ENCODE data around the gene SCMH1.

- TF ChIP-seq TAF1 (IDR thresholded peaks at IDR 0.05; ENCODE audit: low read depth) (no peak), POLR2AphosphoS5 (IDR thresholded peaks at IDR 0.05) (peak; percentile 10), SMC3 (conservative IDR thresholded peaks at IDR 0.05; ENCODE audit: poor library complexity) (no peak), EZH2 (IDR thresholded peaks at IDR 0.05; ENCODE audit: borderline replicate concordance, insufficient read depth, low read length, poor library complexity, severe bottlenecking) (no peak), RAD21 (conservative IDR thresholded peaks at IDR 0.05) (no peak), EP300 (conservative IDR thresholded peaks at IDR 0.05; ENCODE audit: poor library complexity, severe bottlenecking) (no peak), MXI1 (conservative IDR thresholded peaks at IDR 0.05; ENCODE audit: poor library complexity, severe bottlenecking) (no peak)
- TF ChIP-seq, protein P1, sequence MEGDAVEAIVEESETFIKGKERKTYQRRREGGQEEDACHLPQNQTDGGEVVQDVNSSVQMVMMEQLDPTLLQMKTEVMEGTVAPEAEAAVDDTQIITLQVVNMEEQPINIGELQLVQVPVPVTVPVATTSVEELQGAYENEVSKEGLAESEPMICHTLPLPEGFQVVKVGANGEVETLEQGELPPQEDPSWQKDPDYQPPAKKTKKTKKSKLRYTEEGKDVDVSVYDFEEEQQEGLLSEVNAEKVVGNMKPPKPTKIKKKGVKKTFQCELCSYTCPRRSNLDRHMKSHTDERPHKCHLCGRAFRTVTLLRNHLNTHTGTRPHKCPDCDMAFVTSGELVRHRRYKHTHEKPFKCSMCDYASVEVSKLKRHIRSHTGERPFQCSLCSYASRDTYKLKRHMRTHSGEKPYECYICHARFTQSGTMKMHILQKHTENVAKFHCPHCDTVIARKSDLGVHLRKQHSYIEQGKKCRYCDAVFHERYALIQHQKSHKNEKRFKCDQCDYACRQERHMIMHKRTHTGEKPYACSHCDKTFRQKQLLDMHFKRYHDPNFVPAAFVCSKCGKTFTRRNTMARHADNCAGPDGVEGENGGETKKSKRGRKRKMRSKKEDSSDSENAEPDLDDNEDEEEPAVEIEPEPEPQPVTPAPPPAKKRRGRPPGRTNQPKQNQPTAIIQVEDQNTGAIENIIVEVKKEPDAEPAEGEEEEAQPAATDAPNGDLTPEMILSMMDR (IDR thresholded peaks at IDR 0.05; ENCODE audit: poor library complexity, severe bottlenecking) = no peak
- TF ChIP-seq, protein P2, sequence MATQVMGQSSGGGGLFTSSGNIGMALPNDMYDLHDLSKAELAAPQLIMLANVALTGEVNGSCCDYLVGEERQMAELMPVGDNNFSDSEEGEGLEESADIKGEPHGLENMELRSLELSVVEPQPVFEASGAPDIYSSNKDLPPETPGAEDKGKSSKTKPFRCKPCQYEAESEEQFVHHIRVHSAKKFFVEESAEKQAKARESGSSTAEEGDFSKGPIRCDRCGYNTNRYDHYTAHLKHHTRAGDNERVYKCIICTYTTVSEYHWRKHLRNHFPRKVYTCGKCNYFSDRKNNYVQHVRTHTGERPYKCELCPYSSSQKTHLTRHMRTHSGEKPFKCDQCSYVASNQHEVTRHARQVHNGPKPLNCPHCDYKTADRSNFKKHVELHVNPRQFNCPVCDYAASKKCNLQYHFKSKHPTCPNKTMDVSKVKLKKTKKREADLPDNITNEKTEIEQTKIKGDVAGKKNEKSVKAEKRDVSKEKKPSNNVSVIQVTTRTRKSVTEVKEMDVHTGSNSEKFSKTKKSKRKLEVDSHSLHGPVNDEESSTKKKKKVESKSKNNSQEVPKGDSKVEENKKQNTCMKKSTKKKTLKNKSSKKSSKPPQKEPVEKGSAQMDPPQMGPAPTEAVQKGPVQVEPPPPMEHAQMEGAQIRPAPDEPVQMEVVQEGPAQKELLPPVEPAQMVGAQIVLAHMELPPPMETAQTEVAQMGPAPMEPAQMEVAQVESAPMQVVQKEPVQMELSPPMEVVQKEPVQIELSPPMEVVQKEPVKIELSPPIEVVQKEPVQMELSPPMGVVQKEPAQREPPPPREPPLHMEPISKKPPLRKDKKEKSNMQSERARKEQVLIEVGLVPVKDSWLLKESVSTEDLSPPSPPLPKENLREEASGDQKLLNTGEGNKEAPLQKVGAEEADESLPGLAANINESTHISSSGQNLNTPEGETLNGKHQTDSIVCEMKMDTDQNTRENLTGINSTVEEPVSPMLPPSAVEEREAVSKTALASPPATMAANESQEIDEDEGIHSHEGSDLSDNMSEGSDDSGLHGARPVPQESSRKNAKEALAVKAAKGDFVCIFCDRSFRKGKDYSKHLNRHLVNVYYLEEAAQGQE (IDR thresholded peaks at IDR 0.05; ENCODE audit: borderline replicate concordance) = no peak
Measured at GRCh38 chr1:41285818-41286217, 43.7 kb upstream of the SCMH1 start.

Measured in neural cell (in vitro differentiated cells).